Fibroblast of lung (primary cell): Measurements from ENCODE around the gene RARG.

Experiments
- CTCF ChIP-seq, 2 donors: IDR thresholded peaks in 1 of 2; conservative IDR thresholded peaks in 1 of 2; 1 replicate in 1 of 2; 2 replicates in 1 of 2; pipeline ENCODE4 v1.5.1; 2011 to 2012; ENCODE audit warnings: low read length in 2 of 2, control low read depth in 1 of 2, inconsistent platforms in 1 of 2, low read depth in 1 of 2, mild to moderate bottlenecking in 1 of 2
- EZH2 ChIP-seq: IDR thresholded peaks from 2 replicates; pipeline ENCODE4 v1.5.1; 2012; ENCODE audit warnings: low read length, control low read depth, mild to moderate bottlenecking; ENCODE audit errors: missing control alignments

GRCh38 chr12:53239643-53240258, 7.7 kb upstream of the RARG start:
- TF ChIP-seq CTCF (conservative IDR thresholded peaks at IDR 0.05 in 1 of 2, IDR thresholded peaks at IDR 0.05 in 1 of 2; ENCODE audit: low read depth in 1 of 2, low read length in 2 of 2), result no peak
- no peak for TF ChIP-seq EZH2
